Measurements from ENCODE around the gene LARP1B. TPM values are rescaled to one million over a fixed set of nuclear protein-coding genes. Genes with fewer than 3 reads are reported as not detected.

LARP1B gene
- total RNA-seq, 1 donor from 2014 or later: 22.3 TPM

DNA sequence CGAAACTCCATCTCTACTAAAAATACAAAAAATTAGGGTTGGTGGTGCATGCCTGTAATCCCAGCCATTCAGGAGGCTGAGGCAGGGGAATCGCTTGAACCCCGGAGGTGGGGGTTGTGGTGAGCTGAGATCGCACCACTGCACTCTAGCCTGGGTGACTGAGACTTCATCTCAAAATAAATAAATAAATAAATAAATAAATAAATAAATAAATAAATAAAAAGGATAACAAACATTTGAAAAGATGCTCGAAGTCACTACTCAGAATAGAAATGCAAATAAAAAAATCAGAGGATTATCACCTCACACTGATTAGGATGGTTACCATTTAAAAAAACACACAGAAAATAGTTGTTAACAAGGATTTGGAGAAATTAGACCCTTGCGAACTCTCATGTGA lies 73.8 kb downstream of the LARP1B start:
- DNase-seq (ENCODE audit: low spot score, unreplicated experiment): no peak
- Mint-ChIP-seq H3K27me3 (no peaks in the 10 kb centered on the region), H3K27ac (no peak overlapping the region), H3K4me3 (ENCODE audit: low read depth) (no peak overlapping the region), H3K36me3 (ENCODE audit: insufficient read depth) (peaks cover 9% of the 10 kb centered on the region), H3K4me1 (ENCODE audit: low read depth) (no peaks in the 10 kb centered on the region), H3K9me3 (ENCODE audit: low read depth) (peaks cover 9% of the 10 kb centered on the region)
- TF ChIP-seq, protein P1, sequence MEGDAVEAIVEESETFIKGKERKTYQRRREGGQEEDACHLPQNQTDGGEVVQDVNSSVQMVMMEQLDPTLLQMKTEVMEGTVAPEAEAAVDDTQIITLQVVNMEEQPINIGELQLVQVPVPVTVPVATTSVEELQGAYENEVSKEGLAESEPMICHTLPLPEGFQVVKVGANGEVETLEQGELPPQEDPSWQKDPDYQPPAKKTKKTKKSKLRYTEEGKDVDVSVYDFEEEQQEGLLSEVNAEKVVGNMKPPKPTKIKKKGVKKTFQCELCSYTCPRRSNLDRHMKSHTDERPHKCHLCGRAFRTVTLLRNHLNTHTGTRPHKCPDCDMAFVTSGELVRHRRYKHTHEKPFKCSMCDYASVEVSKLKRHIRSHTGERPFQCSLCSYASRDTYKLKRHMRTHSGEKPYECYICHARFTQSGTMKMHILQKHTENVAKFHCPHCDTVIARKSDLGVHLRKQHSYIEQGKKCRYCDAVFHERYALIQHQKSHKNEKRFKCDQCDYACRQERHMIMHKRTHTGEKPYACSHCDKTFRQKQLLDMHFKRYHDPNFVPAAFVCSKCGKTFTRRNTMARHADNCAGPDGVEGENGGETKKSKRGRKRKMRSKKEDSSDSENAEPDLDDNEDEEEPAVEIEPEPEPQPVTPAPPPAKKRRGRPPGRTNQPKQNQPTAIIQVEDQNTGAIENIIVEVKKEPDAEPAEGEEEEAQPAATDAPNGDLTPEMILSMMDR (IDR thresholded peaks at IDR 0.05; ENCODE audit: unreplicated experiment): no peak

DNA sequence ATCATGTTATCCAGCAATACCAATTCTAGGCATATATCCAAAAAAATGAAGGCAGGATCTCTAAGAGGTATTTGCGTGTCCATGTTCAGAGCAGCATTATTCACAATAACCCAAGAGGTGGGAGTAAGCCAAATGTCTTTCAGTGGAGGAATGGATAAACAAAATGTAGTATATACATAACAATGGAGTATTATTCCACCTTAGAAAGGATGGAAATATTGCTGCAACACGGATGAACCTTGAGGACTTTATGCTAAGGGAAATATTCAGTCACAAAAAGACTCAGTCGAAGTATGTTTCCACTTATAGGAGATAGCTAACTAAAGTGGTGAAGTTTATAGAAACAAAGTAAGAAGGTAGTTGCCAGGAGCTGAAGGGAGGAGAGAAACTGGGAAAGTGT lies 74.3 kb downstream of the LARP1B start:
- H3K36me3 Mint-ChIP-seq (ENCODE audit: insufficient read depth): peaks cover 11% of the 10 kb centered on the region
- TF ChIP-seq, protein P1 (IDR thresholded peaks at IDR 0.05; ENCODE audit: unreplicated experiment): no peak
- no peaks in the 10 kb centered on the region for H3K27me3 Mint-ChIP-seq
- no peak overlapping the region for H3K4me3 Mint-ChIP-seq (ENCODE audit: low read depth)
- H3K4me1 Mint-ChIP-seq (ENCODE audit: low read depth): no peaks in the 10 kb centered on the region
- peaks cover 9% of the 10 kb centered on the region for H3K9me3 Mint-ChIP-seq (ENCODE audit: low read depth)
- H3K27ac Mint-ChIP-seq: peak overlapping the region; percentile 4
- no peak for DNase-seq (ENCODE audit: low spot score, unreplicated experiment)

GRCh38 chr4:128141866-128142265 lies 80.8 kb downstream of the LARP1B start:
- H3K27ac Mint-ChIP-seq: no peak overlapping the region

GRCh38 chr4:128145727-128146126 lies 84.6 kb downstream of the LARP1B start:
- TF ChIP-seq, protein P1 (IDR thresholded peaks at IDR 0.05; ENCODE audit: unreplicated experiment): no peak
- Mint-ChIP-seq H3K4me1 (ENCODE audit: low read depth) (no peaks in the 10 kb centered on the region), H3K36me3 (ENCODE audit: insufficient read depth) (peaks cover 25% of the 10 kb centered on the region), H3K27ac (no peak overlapping the region), H3K4me3 (ENCODE audit: low read depth) (no peak overlapping the region), H3K9me3 (ENCODE audit: low read depth) (peaks cover 13% of the 10 kb centered on the region), H3K27me3 (no peaks in the 10 kb centered on the region)
- no peak for DNase-seq (ENCODE audit: low spot score, unreplicated experiment)

More at GRCh38 chr4:128141866-128142265, 80.8 kb downstream of the LARP1B start:
- H3K27me3 Mint-ChIP-seq: no peaks in the 10 kb centered on the region
- H3K9me3 Mint-ChIP-seq (ENCODE audit: low read depth): peaks cover 13% of the 10 kb centered on the region
- no peak for DNase-seq (ENCODE audit: low spot score, unreplicated experiment)
- H3K4me3 Mint-ChIP-seq (ENCODE audit: low read depth): no peak overlapping the region
- TF ChIP-seq, protein P1 (IDR thresholded peaks at IDR 0.05; ENCODE audit: unreplicated experiment): no peak
- no peaks in the 10 kb centered on the region for H3K4me1 Mint-ChIP-seq (ENCODE audit: low read depth)
- H3K36me3 Mint-ChIP-seq (ENCODE audit: insufficient read depth): peaks cover 26% of the 10 kb centered on the region

DNA sequence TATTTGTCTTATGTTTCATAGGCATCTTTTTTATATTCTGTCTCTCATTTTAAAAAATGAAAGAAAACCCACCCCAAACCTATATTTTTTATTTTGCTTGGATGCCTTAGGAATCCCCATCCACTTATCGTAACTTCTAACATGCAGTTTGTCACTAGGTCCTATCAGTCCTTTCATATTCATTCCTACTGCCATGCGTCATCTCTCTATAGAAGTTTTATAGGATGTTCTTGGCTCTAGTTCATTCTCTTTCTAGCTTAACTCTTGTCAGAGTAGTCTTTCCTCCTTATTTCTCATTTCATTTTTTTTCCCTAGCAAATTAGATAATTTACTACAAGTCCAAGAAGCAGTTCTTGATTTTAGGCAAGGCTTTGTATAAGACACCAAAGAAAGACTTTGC lies 92.7 kb downstream of the LARP1B start:
- Mint-ChIP-seq H3K4me3 (ENCODE audit: low read depth) (no peak overlapping the region), H3K4me1 (ENCODE audit: low read depth) (no peaks in the 10 kb centered on the region), H3K9me3 (ENCODE audit: low read depth) (peaks cover 22% of the 10 kb centered on the region), H3K27ac (no peak overlapping the region), H3K36me3 (ENCODE audit: insufficient read depth) (peaks cover 29% of the 10 kb centered on the region), H3K27me3 (no peaks in the 10 kb centered on the region)
- TF ChIP-seq, protein P1 (IDR thresholded peaks at IDR 0.05; ENCODE audit: unreplicated experiment): no peak
- DNase-seq (ENCODE audit: low spot score, unreplicated experiment): no peak

All from progenitor cell of endocrine pancreas (in vitro differentiated cells).